Thyroid gland (tissue), 4 donors: Measurements from ENCODE around the gene RASD1.

Experiments used
- POLR2A ChIP-seq, 2 donors: fragments of 450-650 bp; IDR thresholded peaks; one replicate each; pipeline ENCODE4 v1.6.1; 2017; ENCODE audit warnings: antibody characterized with exemption in 2 of 2, mild to moderate bottlenecking in 2 of 2, moderate library complexity in 1 of 2
- TF ChIP-seq, protein P1 (sequence below), 6 experiments: fragments of 200-600 bp in 3 of 6; fragments of 450-650 bp in 3 of 6; sonication (generic) in 3 of 6; IDR thresholded peaks; one replicate each; pipeline ENCODE4 v1.5.1; 2016 to 2019; ENCODE audit warnings: antibody characterized with exemption in 6 of 6, mild to moderate bottlenecking in 2 of 6, inconsistent platforms in 1 of 6, moderate library complexity in 1 of 6

DNA sequence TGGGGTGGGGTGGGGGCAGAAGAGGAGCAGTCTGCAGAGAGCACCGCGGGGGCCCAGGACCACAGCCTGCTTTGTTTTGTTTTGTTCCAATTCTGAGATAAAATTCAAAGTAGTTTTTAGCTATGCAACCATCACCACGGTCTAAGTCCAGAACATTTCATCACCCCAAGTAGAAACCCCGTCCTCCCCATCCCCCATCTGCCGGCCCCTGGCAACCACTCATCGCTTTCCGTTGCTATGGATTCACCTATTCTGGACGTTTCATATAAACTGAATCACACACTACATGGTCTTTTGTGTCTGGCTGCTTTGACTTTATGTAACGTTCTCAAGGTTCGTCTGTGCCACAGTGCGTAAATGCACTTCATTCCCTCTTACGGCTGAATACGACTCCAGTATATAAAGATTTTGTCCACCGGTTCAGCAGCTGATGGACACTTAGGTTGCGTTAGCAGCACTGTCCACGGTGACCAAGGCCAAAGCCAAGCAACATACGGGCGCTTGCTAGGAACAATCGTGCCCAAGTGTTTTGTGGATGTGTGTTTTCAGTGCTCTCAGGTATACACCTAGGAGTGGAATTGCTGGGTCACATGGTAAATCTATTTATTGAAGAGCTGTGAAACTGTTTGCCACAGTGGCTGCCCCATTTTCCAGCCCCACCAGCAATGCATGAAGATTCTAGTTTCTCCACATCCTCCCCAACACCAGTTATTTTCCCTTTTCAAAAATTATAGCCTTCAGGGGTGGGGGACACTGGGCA, 27.7 kb upstream of the RASD1 start:
- TF ChIP-seq, protein P1, sequence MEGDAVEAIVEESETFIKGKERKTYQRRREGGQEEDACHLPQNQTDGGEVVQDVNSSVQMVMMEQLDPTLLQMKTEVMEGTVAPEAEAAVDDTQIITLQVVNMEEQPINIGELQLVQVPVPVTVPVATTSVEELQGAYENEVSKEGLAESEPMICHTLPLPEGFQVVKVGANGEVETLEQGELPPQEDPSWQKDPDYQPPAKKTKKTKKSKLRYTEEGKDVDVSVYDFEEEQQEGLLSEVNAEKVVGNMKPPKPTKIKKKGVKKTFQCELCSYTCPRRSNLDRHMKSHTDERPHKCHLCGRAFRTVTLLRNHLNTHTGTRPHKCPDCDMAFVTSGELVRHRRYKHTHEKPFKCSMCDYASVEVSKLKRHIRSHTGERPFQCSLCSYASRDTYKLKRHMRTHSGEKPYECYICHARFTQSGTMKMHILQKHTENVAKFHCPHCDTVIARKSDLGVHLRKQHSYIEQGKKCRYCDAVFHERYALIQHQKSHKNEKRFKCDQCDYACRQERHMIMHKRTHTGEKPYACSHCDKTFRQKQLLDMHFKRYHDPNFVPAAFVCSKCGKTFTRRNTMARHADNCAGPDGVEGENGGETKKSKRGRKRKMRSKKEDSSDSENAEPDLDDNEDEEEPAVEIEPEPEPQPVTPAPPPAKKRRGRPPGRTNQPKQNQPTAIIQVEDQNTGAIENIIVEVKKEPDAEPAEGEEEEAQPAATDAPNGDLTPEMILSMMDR (IDR thresholded peaks at IDR 0.05): no peak
- TF ChIP-seq POLR2A (IDR thresholded peaks at IDR 0.05): no peak
